ENCODE results near the gene CDKN3.

Gene CDKN3

GRCh38 chr14:54396493-54397335 lies at the start of gene CDKN3:
Gene CDKN3 (plus strand): TSS chr14:54397007. CDS start chr14:54397069, 62 bp downstream.
- FAIRE-seq (peak; percentile 92), DNase-seq (ENCODE audit: insufficient read length, low spot score) (peak; percentile 93)

GRCh38 chr14:54347044-54347443 lies 49.8 kb upstream of the CDKN3 start:
- FAIRE-seq = no peak
- DNase-seq (ENCODE audit: insufficient read length, low spot score) = no peak

- DNase-seq (ENCODE audit: insufficient read length, low spot score) (peak; percentile 23), FAIRE-seq (no peak)
Measured at GRCh38 chr14:54348001-54348611, 48.7 kb upstream of the CDKN3 start.

- no peak for DNase-seq (ENCODE audit: insufficient read length, low spot score)
- FAIRE-seq = no peak
Measured at GRCh38 chr14:54348923-54349620, 47.7 kb upstream of the CDKN3 start.

- no peak for DNase-seq (ENCODE audit: insufficient read length, low spot score)
- no peak for FAIRE-seq
Measured at GRCh38 chr14:54349713-54350112, 47.1 kb upstream of the CDKN3 start.

GRCh38 chr14:54350203-54350602 lies 46.6 kb upstream of the CDKN3 start:
- DNase-seq (ENCODE audit: insufficient read length, low spot score) = no peak
- FAIRE-seq = no peak

- DNase-seq (ENCODE audit: insufficient read length, low spot score) = no peak
- FAIRE-seq = no peak
Measured at GRCh38 chr14:54353266-54353665, 43.5 kb upstream of the CDKN3 start.

- DNase-seq (ENCODE audit: insufficient read length, low spot score) (no peak), FAIRE-seq (no peak)
Measured at GRCh38 chr14:54353694-54354093, 43.1 kb upstream of the CDKN3 start.

- FAIRE-seq (no peak), DNase-seq (ENCODE audit: insufficient read length, low spot score) (no peak)
Measured at GRCh38 chr14:54354096-54354495, 42.7 kb upstream of the CDKN3 start.

GRCh38 chr14:54354968-54355641 lies 41.7 kb upstream of the CDKN3 start:
- no peak for DNase-seq (ENCODE audit: insufficient read length, low spot score)
- FAIRE-seq = no peak

GRCh38 chr14:54355698-54356097 lies 41.1 kb upstream of the CDKN3 start:
- FAIRE-seq (no peak), DNase-seq (ENCODE audit: insufficient read length, low spot score) (no peak)

GRCh38 chr14:54356172-54356571 lies 40.6 kb upstream of the CDKN3 start:
- no peak for FAIRE-seq
- no peak for DNase-seq (ENCODE audit: insufficient read length, low spot score)

- no peak for DNase-seq (ENCODE audit: insufficient read length, low spot score)
- FAIRE-seq = no peak
Measured at GRCh38 chr14:54360667-54361066, 36.1 kb upstream of the CDKN3 start.

- DNase-seq (ENCODE audit: insufficient read length, low spot score) = no peak
- FAIRE-seq = no peak
Measured at GRCh38 chr14:54362089-54362504, 34.7 kb upstream of the CDKN3 start.

GRCh38 chr14:54362759-54363437 lies 33.9 kb upstream of the CDKN3 start:
- DNase-seq (ENCODE audit: insufficient read length, low spot score) (no peak), FAIRE-seq (no peak)

GRCh38 chr14:54364555-54365415 lies 32.0 kb upstream of the CDKN3 start:
- FAIRE-seq (no peak), DNase-seq (ENCODE audit: insufficient read length, low spot score) (no peak)

GRCh38 chr14:54366736-54367735 lies 29.8 kb upstream of the CDKN3 start:
- FAIRE-seq (no peak), DNase-seq (ENCODE audit: insufficient read length, low spot score) (no peak)

- DNase-seq (ENCODE audit: insufficient read length, low spot score) (no peak), FAIRE-seq (no peak)
Measured at GRCh38 chr14:54368291-54368690, 28.5 kb upstream of the CDKN3 start.

Data from GM19239 (cell line).